Left ventricle myocardium inferior (tissue), 1 donor: ENCODE measurements around the gene RNASEH2B. TPM values are rescaled to one million over a fixed set of nuclear protein-coding genes. Genes with fewer than 3 reads are reported as not detected.

Experiments
- DNase-seq: peaks from one replicate; pipeline ENCODE4 v3.0.0-alpha.2; 2020
- H3K27ac ChIP-seq: fragments of 200-600 bp; replicated peaks from 2 replicates; pipeline ENCODE4 v1.8.0; 2021
- H3K27me3 ChIP-seq: fragments of 200-600 bp; 2 replicates; pipeline ENCODE4 v1.8.0; 2021; ENCODE audit warnings: low read depth
- H3K36me3 ChIP-seq: fragments of 200-600 bp; 2 replicates; pipeline ENCODE4 v1.8.0; 2021
- H3K4me1 ChIP-seq: fragments of 200-600 bp; 2 replicates; pipeline ENCODE4 v1.8.0; 2021
- H3K4me3 ChIP-seq: fragments of 200-600 bp; 2 replicates; pipeline ENCODE4 v1.8.0; 2021; ENCODE audit warnings: mild to moderate bottlenecking, moderate library complexity
- H3K9me3 ChIP-seq: fragments of 200-600 bp; replicated peaks from 2 replicates; pipeline ENCODE4 v1.8.0; 2021
- CTCF ChIP-seq: fragments of 200-600 bp; IDR thresholded peaks from 2 replicates; pipeline ENCODE4 v1.8.0; 2021; ENCODE audit warnings: antibody characterized with exemption, mild to moderate bottlenecking, borderline replicate concordance
- intact Hi-C: fragments of 100-400 bp; cut with micrococcal nuclease; formaldehyde crosslinking; loops from one replicate; pipeline ENCODE4 v1.11.0; 2022
- total RNA-seq: library from RNA; stranded (reverse); fragmentation: NEBNext Ultra II Directional; extraction: Animal tissue kit (Norgen Biotek cat#: 25700); gene quantifications from one replicate; pipeline ENCODE4 v1.2.1, GENCODE V29; 2021
- donor health status: DM: no; HTN: yes; CAD: no; lungs with severe emphysema.

Gene RNASEH2B
- total RNA-seq, 1 donor from 2014 or later: 42.7 TPM

DNA sequence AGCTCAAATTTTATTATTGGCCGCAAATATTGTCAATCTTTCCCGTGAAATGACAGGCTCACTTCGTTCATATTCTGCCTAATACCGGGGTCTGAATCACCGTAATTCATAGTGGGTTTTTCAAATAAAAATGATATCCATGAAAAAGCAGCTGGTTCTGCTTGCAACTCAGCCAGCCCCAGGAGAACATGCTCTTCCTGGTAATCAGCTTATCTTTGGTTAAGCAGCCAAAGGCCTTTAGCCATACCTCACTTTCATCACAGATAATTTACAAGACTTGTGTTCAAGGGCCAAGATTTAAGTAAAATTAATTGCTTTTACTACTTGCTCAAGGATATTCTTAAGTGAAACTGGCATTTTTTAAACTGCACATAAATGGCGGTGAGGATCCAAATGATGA, 22.5 kb downstream of the RNASEH2B start:
- Histone ChIP-seq H3K36me3 (peaks cover 45% of the 10 kb centered on the region), H3K9me3 (no peaks in the 10 kb centered on the region), H3K4me1 (peaks cover 24% of the 10 kb centered on the region), H3K27me3 (no peaks in the 10 kb centered on the region), H3K27ac (no peak overlapping the region), H3K4me3 (no peak overlapping the region)
- intact Hi-C loops: no loop called here
- no peak for TF ChIP-seq CTCF
- no peak for DNase-seq

- Histone ChIP-seq H3K27me3 (no peaks in the 10 kb centered on the region), H3K4me1 (peaks cover 4% of the 10 kb centered on the region), H3K4me3 (no peak overlapping the region), H3K36me3 (peaks cover 60% of the 10 kb centered on the region), H3K27ac (no peak overlapping the region), H3K9me3 (peaks cover 6% of the 10 kb centered on the region)
- intact Hi-C loops: no loop called here
- no peak for DNase-seq
- TF ChIP-seq CTCF: no peak
Observed at GRCh38 chr13:50934735-50935435, 25.3 kb downstream of the RNASEH2B start.

GRCh38 chr13:50936679-50937078, 27.1 kb downstream of the RNASEH2B start:
- no peak for TF ChIP-seq CTCF
- H3K27me3 ChIP-seq: no peaks in the 10 kb centered on the region
- H3K36me3 ChIP-seq: peaks cover 49% of the 10 kb centered on the region
- peaks cover 6% of the 10 kb centered on the region for H3K9me3 ChIP-seq
- H3K27ac ChIP-seq: no peak overlapping the region
- H3K4me3 ChIP-seq: no peak overlapping the region
- intact Hi-C loops: no loop called here
- peaks cover 4% of the 10 kb centered on the region for H3K4me1 ChIP-seq
- no peak for DNase-seq

DNA sequence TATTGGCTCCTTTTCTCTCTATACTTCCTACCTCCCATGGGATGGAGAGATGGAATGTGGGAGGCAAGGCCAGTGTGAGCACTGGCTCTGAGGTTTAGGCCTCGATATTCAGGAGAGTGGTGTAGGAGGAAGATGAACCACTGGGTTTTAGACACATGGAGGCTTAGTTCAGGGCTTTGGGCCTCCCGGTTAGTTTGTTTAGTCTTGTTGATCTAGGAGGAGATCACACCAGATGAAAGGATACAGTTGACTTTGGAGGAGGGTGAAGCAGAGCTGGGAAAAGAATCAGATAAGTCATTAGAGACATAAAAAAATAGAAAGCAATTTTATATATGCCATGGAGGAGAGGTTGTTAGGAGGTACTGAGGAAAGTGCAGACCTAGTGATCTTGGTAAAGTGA, 30.9 kb downstream of the RNASEH2B start:
- no peak overlapping the region for H3K27ac ChIP-seq
- peaks cover 6% of the 10 kb centered on the region for H3K9me3 ChIP-seq
- peaks cover 4% of the 10 kb centered on the region for H3K4me1 ChIP-seq
- no peak for DNase-seq
- TF ChIP-seq CTCF: no peak
- intact Hi-C loops: no loop called here
- H3K36me3 ChIP-seq: peaks cover 44% of the 10 kb centered on the region
- H3K4me3 ChIP-seq: no peak overlapping the region
- H3K27me3 ChIP-seq: no peaks in the 10 kb centered on the region

DNA sequence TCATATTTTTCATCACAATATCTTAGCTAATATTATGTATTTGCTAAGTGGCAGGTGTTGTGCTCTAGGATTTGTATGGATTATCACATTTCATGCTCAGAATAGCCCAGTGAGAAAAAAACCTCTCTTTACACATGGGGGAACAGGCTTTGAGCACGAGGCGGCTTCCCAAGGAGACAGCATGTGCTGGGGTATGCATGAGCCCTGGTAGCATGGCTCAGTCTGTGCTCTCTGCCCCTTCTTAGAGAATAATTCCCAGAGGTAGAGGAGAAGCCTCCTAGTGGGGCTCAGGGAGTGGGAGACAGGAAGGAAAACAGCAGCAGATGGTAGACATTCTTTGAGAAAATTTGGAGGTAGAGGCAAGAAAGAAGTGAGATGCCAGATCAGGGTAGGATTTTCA, 31.6 kb downstream of the RNASEH2B start:
- Histone ChIP-seq H3K27ac (no peak overlapping the region), H3K27me3 (no peaks in the 10 kb centered on the region), H3K4me3 (no peak overlapping the region), H3K36me3 (peaks cover 51% of the 10 kb centered on the region), H3K9me3 (peaks cover 6% of the 10 kb centered on the region), H3K4me1 (peaks cover 3% of the 10 kb centered on the region)
- TF ChIP-seq CTCF: no peak
- DNase-seq: no peak
- intact Hi-C loops: no loop called here
